Naive B cell (primary cell): ENCODE measurements around the gene C22orf23. TPM values are rescaled to one million over a fixed set of nuclear protein-coding genes. Genes with fewer than 3 reads are reported as not detected.

Experiments used
- ATAC-seq, 2 donors: fragments of 150-1000 bp; cut with Tn5 transposase; 2 replicates each; pipeline ENCODE4 v1.10.0; 2021; ENCODE audit warnings: low read depth in 2 of 2, mild to moderate bottlenecking in 2 of 2, moderate library complexity in 2 of 2
- DNase-seq: peaks from one replicate; pipeline ENCODE4 v3.0.0; 2022
- H3K27ac Mint-ChIP-seq, 6 donors: one replicate each; pipeline ENCODE4 v1.8.0; 2020 to 2022; ENCODE audit warnings: mild to moderate bottlenecking in 6 of 6, mixed read lengths in 6 of 6, moderate library complexity in 5 of 6, inconsistent platforms in 2 of 6
- H3K27me3 Mint-ChIP-seq, 3 donors: one replicate each; pipeline ENCODE4 v1.8.0; 2021 to 2022; ENCODE audit warnings: mixed read lengths in 3 of 3, mild to moderate bottlenecking in 1 of 3
- H3K36me3 Mint-ChIP-seq, 2 donors: one replicate each; pipeline ENCODE4 v1.8.0; 2020 to 2022; ENCODE audit warnings: mixed read lengths in 2 of 2, inconsistent platforms in 1 of 2, mild to moderate bottlenecking in 1 of 2
- H3K4me1 Mint-ChIP-seq, 3 donors: one replicate each; pipeline ENCODE4 v1.8.0; 2020 to 2022; ENCODE audit warnings: mixed read lengths in 3 of 3, inconsistent platforms in 1 of 3, mild to moderate bottlenecking in 1 of 3, moderate library complexity in 1 of 3
- H3K4me3 Mint-ChIP-seq, 8 donors: one replicate each; pipeline ENCODE4 v1.8.0; 2020 to 2022; ENCODE audit warnings: mild to moderate bottlenecking in 8 of 8, mixed read lengths in 8 of 8, moderate library complexity in 8 of 8, inconsistent platforms in 2 of 8
- H3K9me3 Mint-ChIP-seq, 7 donors: one replicate each; pipeline ENCODE4 v1.8.0; 2020 to 2022; ENCODE audit warnings: mixed read lengths in 7 of 7, mild to moderate bottlenecking in 5 of 7, inconsistent platforms in 2 of 7, moderate library complexity in 1 of 7
- polyA plus RNA-seq, 6 donors: library from polyadenylated mRNA; unstranded; fragments of 300-500 nt; fragmentation: Illumina TruSeq; gene quantifications; one replicate each; pipeline ENCODE4 v1.2.3, GENCODE V29; 2021; ENCODE audit warnings: low read depth in 6 of 6

C22orf23 gene
- not detected for polyA plus RNA-seq

DNA sequence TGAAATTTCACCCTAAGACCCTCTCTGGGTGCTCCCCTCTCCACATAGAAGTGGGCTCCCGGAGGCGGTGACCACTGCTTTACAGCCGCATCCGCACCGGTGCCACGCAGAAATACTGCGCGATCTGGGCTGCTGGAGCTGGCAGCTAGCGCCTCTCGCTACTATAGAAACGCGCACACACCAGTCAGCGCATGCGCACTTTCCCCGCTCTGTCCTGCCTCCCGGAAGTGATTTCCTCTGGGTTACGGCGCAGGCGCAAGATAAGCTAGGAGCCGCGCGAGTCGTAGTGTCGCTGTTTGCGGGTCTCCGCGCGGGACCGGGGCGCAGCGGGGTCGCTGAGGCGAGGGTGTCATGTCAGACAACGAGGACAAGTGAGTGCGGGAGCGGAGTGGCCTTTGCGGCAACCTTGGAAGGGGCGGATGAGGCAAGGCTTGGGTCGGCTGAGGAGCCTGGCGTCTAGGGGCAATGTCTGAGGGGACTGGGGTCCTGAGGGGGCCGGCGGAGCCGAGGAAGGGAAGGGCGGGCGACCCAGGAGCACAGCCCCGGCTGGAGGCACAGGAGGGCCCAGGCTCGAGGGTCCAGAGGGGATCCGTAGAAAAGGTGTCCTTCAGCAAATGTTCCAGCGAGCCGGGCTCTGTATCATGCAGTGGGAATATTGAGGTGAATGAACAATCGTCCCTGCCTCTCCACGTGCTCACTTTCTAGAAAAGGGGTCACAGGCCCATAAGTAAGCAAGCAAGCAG is at the start of gene C22orf23, which contains the start of gene POLR2F:
TSS of gene C22orf23 (minus strand) at position 165 of the 743 bp plus-strand sequence. CDS start 452 bp downstream, outside the sequence.
TSS of gene POLR2F (plus strand) at position 263 of the 743 bp plus-strand sequence. CDS start at position 352, 89 bp downstream.
- H3K27me3 Mint-ChIP-seq: peaks cover 4 to 12% (median 11%) of the 10 kb centered on the region in 3 donors
- peaks cover 16 to 27% of the 10 kb centered on the region in 2 donors for H3K36me3 Mint-ChIP-seq
- H3K9me3 Mint-ChIP-seq: no peaks in the 10 kb centered on the region
- peaks cover 31 to 45% (median 43%) of the 10 kb centered on the region in 3 donors for H3K4me1 Mint-ChIP-seq
- DNase-seq (peak; percentile 93), ATAC-seq (peak; percentile 96 to 97)
- peak within 1 kb of the TSS; percentile 89 to 100 (median 100) for H3K4me3 Mint-ChIP-seq
- H3K27ac Mint-ChIP-seq: peak within 1 kb of the TSS; percentile 93 to 100 (median 98)

DNA sequence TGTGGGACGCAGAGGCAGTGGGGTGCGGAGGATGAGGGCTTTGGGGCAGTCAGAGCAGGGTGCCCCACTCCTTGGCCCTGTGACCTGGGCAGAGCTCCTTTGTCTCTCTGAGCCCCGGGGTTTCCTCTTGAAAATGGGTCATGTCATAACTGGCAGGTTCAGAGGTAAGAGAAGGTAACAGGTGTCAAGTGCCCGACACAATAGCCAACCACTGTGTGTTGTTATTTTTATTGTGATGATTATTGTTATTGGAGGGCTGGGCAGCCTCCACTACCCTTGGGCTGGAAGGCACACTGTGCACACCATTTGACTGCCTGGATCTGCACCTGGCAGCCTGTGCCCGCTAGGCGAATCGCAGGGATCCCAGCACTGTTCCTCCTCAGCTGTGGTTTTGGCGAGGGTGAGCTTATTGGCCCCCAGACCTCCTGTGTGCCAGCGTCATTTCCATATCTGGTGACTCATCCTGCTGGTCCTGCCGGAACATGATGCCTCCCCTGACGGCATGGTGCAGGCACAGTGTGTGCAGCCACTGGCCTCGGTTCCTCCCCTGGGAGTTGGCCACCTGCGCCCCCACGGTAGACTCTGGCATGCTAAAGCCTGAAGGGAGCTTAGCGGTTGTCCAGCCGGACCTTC is 46.4 kb upstream of the C22orf23 start:
- ATAC-seq: peak; percentile 22 to 48
- Mint-ChIP-seq H3K4me3 (no peak overlapping the region), H3K4me1 (peaks cover 29 to 34% (median 32%) of the 10 kb centered on the region in 3 donors), H3K27me3 (no peaks in the 10 kb centered on the region), H3K27ac (peak overlapping the region in 1 of 6 donors; percentile 53), H3K36me3 (no peaks in the 10 kb centered on the region), H3K9me3 (no peaks in the 10 kb centered on the region)
- no peak for DNase-seq

DNA sequence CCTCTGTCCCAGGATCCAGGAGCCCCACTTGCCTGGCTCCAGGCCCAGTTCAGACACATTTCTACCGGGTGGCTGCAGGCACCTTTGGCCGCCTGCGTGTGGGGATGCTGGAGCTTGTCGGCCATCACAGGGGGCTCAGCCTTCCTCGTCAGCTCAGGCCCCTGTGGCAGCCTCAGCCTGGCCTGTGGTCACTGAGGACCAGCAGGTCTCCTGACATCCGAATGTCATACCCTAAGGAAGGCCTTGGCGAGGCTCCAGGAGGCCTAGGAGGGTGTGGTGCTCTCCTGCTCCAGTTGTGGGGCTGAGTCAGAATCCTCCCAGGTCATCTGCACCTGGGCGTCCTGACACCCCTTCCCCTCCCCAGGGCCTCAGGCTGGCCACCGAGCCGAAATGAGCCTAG is 45.8 kb upstream of the C22orf23 start:
- DNase-seq (no peak), ATAC-seq (no peak)
- Mint-ChIP-seq H3K27me3 (no peaks in the 10 kb centered on the region), H3K4me1 (peaks cover 29 to 35% (median 32%) of the 10 kb centered on the region in 3 donors), H3K36me3 (no peaks in the 10 kb centered on the region), H3K27ac (peak overlapping the region in 1 of 6 donors; percentile 43), H3K9me3 (no peaks in the 10 kb centered on the region), H3K4me3 (no peak overlapping the region)

DNA sequence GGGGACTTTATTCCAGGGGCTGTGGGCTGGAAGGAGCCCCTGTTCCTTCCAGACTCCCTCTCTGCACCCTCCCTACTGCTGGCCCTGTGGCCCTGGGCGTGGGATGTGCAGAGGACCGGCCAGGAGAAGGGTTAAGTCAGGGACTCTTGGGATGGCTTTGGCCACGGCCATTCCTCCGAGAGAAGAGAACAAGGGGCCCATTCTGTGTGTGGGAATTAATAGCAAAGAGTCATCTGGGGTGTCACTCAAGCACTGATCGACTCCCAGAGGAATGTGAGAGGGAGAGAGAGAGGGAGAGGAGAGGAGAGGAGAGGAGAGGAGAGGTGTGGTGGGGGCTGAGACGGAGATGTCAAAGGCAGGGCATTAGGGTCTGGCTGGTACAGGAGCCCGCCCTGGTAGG is 45.1 kb upstream of the C22orf23 start:
- H3K36me3 Mint-ChIP-seq: no peaks in the 10 kb centered on the region
- H3K27ac Mint-ChIP-seq: peak overlapping the region in 2 of 6 donors; percentile 62 to 81
- no peak overlapping the region for H3K4me3 Mint-ChIP-seq
- H3K27me3 Mint-ChIP-seq: no peaks in the 10 kb centered on the region
- H3K4me1 Mint-ChIP-seq: peaks cover 29 to 35% (median 32%) of the 10 kb centered on the region in 3 donors
- no peak for ATAC-seq
- no peak for DNase-seq
- H3K9me3 Mint-ChIP-seq: no peaks in the 10 kb centered on the region

DNA sequence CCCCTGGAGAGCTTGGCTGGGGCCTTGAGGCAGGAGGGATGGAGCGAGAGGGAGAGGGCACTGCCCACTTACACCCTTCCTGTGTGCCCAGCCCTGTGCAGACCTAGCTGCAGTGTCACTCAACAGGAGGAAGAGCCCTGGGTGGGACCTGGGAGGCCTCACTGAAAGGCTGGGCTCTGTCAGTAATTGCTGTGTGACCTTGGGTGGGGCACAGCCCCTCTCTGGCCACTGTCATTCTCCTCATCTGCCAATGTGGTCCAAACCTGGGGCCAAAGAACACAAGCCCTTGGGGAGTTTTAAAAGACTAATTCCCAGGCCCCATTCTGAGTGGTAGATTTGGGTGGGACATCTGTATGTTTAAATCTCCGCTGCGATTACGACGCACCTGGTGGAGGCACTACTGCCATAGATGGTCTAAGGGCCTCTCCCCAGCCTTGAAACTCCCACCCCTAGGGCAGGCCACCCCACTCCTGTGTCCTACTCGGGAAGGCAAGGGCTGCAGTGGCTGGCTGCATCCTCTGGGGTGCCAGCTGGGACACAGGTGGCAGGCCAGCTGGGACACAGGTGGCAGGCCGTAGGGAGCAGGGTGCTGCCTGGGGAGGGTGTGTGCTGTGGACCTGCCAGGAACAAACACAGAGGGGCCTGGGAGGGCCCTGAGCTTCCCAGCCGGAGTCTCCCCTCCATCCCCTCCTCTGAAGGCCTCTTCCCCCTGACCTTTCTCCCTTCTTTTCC is 43.3 kb upstream of the C22orf23 start:
- ATAC-seq (peak in 1 of 2 donors; percentile 13), DNase-seq (no peak)
- Mint-ChIP-seq H3K27me3 (no peaks in the 10 kb centered on the region), H3K36me3 (no peaks in the 10 kb centered on the region), H3K4me3 (peak overlapping the region in 7 of 8 donors; percentile 19 to 67 (median 41)), H3K9me3 (no peaks in the 10 kb centered on the region), H3K4me1 (peaks cover 29 to 36% (median 32%) of the 10 kb centered on the region in 3 donors), H3K27ac (peak overlapping the region; percentile 32 to 86 (median 73))

DNA sequence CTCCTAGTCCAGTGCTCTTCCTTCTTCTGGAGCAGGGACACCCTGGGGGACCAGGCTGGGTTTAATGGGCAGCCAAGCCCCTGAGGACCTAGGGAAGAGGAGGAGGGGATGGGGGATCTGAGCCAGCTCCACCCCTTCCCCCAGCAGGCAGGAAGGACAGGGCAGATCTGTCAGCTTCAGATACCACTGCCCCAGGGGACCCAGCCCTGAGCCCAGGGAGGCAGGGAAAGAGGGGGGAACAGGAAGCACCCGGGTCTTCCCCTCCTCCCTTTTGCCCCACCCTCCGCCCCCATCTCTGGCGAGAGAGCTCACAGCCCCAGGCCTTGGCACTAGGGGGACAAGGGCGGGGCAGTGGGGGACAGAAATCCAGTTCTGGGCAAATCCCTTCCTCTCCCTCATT is 42.7 kb upstream of the C22orf23 start:
- no peaks in the 10 kb centered on the region for H3K9me3 Mint-ChIP-seq
- H3K27me3 Mint-ChIP-seq: no peaks in the 10 kb centered on the region
- DNase-seq: peak; percentile 16
- peaks cover 29 to 36% (median 32%) of the 10 kb centered on the region in 3 donors for H3K4me1 Mint-ChIP-seq
- H3K4me3 Mint-ChIP-seq: peak overlapping the region in 7 of 8 donors; percentile 22 to 72 (median 53)
- no peaks in the 10 kb centered on the region for H3K36me3 Mint-ChIP-seq
- peak; percentile 63 to 78 for ATAC-seq
- H3K27ac Mint-ChIP-seq: peak overlapping the region in 5 of 6 donors; percentile 79 to 94 (median 84)

DNA sequence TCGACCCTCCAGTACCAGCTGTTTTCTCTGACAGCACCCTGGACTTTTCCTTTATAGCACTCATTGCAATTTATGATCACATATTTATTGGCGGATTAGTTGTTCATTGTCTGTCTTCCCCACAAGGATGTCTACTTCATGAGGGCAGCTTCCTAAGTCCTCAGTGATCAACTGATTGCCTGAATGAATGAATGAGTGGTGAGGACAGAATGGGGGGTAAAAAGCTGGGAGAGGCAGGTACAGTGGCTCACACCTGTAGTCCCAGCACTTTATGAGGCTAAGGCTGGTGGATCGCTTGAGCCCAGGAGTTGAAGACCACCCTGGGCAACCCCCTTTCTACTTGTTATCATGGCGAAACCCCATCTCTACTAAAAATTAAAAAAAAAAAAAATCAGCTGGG is 42.1 kb upstream of the C22orf23 start:
- H3K9me3 Mint-ChIP-seq: no peaks in the 10 kb centered on the region
- H3K4me1 Mint-ChIP-seq: peaks cover 29 to 32% (median 32%) of the 10 kb centered on the region in 3 donors
- ATAC-seq (no peak), DNase-seq (no peak)
- no peaks in the 10 kb centered on the region for H3K36me3 Mint-ChIP-seq
- peak overlapping the region in 5 of 8 donors; percentile 53 to 72 (median 55) for H3K4me3 Mint-ChIP-seq
- H3K27me3 Mint-ChIP-seq: no peaks in the 10 kb centered on the region
- H3K27ac Mint-ChIP-seq: peak overlapping the region in 5 of 6 donors; percentile 79 to 94 (median 84)

DNA sequence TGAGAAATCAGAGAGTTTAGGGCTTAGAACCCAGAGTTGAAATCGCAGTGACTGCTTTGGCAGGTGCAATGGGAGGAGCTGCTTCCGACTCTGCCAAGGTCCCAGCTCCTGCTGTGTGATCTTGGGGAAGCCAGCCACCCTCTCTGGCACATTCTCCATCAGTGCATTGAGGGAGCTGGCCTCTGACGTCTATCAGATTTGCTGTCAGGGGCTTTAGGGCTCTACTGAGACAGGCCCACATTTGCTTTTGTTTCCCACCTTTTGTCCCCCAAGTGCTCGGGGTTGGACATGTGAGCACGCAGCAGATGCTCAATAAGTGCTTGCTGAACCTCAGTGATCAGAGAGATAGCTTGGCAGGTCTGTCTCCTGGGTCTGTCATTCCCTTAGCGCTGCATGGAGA is 41.6 kb upstream of the C22orf23 start:
- peaks cover 28 to 32% (median 29%) of the 10 kb centered on the region in 3 donors for H3K4me1 Mint-ChIP-seq
- H3K27ac Mint-ChIP-seq: peak overlapping the region in 4 of 6 donors; percentile 52 to 94 (median 81)
- H3K4me3 Mint-ChIP-seq: peak overlapping the region in 3 of 8 donors; percentile 53 to 60 (median 55)
- ATAC-seq: no peak
- DNase-seq: no peak
- H3K9me3 Mint-ChIP-seq: no peaks in the 10 kb centered on the region
- H3K27me3 Mint-ChIP-seq: no peaks in the 10 kb centered on the region
- H3K36me3 Mint-ChIP-seq: no peaks in the 10 kb centered on the region

DNA sequence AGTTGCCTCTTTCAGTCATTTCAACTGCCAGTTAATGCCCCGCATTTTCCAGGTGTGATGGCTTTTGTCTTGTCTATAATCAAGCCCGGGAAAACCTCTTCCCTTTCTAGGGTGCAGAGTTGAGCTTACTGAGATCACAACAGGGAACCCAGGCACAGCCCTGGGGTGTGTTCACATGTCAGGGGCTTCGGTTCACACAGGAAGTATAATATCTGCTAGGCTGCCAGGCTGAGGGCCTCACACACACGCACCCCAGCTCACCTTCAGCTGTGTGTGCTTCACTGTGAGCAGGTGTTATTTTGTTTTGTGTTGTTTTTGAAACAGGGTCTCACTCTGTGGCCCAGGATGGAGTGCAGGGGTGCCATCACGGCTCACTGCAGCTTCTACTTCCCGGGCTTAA is 40.6 kb upstream of the C22orf23 start:
- DNase-seq (no peak), ATAC-seq (peak; percentile 31 to 58)
- H3K27me3 Mint-ChIP-seq: no peaks in the 10 kb centered on the region
- no peaks in the 10 kb centered on the region for H3K36me3 Mint-ChIP-seq
- H3K4me1 Mint-ChIP-seq: peaks cover 27 to 32% (median 29%) of the 10 kb centered on the region in 3 donors
- H3K9me3 Mint-ChIP-seq: no peaks in the 10 kb centered on the region
- peak overlapping the region in 2 of 6 donors; percentile 72 to 89 for H3K27ac Mint-ChIP-seq
- H3K4me3 Mint-ChIP-seq: peak overlapping the region in 1 of 8 donors; percentile 1

DNA sequence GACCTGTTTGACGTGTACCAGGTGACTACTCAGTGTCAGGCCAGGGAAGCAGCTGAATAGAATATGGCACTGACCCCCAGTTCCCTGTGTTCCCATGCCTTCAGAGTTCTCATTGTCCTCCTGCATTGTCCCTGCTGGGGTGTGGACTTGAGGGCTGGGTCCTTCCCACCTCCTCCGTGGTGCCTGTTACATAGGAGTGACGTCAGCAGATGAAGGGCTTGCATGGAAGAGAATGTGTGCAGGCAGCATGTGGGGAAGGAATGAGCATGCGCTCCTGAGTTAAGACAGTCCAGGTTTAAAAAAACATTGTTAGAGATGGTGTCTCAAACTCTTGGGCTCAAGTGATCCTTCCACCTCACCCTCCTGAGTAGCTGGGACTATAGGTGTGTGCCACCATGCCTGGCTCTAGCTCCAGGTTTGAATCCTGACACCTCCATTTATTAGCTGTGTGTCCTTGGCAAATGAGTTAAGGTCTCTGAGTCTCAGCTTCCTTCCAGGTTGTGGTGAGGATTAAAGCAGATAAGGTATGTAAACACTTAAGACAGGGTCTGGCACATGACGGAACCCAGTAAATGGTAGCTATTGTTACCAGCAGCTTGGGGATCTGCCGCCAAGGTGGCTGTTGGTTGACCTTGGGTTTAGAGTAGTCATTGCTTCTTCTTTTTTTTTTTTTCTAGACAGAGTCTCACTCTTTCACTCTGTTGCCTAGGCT is 38.5 kb upstream of the C22orf23 start:
- H3K4me1 Mint-ChIP-seq: peaks cover 16 to 23% (median 20%) of the 10 kb centered on the region in 3 donors
- no peak for DNase-seq
- no peaks in the 10 kb centered on the region for H3K36me3 Mint-ChIP-seq
- no peak for ATAC-seq
- H3K27me3 Mint-ChIP-seq: no peaks in the 10 kb centered on the region
- no peak overlapping the region for H3K27ac Mint-ChIP-seq
- H3K9me3 Mint-ChIP-seq: no peaks in the 10 kb centered on the region
- H3K4me3 Mint-ChIP-seq: no peak overlapping the region

DNA sequence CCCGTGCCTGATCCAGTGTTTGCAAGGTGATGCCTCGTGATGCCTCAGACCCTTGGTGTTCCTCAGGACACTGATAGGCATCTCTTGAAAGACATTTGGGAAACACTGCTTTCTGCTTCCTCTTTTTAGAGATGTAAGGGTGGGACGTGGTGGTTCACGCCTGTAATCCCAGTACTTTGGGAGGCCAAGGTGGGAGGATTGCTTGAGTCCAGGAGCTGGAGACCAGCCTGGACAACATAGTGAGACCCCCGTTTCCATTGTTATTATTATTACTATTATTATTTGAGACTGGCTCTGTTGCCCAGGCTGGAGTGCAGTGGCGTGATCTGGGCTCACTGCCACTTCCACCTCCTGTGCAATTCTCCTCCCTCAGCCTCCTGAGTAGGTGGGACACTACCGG is 37.5 kb upstream of the C22orf23 start:
- H3K27me3 Mint-ChIP-seq: no peaks in the 10 kb centered on the region

DNA sequence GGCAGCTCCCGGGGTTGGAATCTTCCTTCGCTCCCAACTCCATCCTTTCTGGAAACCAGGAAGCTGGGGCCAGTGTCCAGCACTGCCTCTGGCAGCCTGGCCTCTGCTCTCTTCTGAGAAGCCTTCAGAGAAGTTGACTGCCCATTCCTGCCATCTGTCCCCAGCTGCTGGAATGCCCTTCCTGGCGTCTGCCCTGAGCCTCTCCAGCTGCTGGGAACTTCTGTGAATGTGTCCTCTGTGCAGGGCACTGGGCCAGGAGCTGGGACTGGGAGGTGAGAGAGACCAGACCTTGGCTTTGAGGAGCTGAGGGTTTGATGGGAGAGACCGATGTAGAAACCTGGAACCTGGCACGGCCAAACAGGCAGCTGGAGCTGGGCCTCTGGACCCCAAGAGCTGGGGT is 36.9 kb upstream of the C22orf23 start:
- Mint-ChIP-seq H3K4me3 (no peak overlapping the region), H3K4me1 (peaks cover 1 to 8% (median 4%) of the 10 kb centered on the region in 3 donors), H3K9me3 (no peaks in the 10 kb centered on the region), H3K27ac (peak overlapping the region in 1 of 6 donors; percentile 73), H3K36me3 (no peaks in the 10 kb centered on the region), H3K27me3 (no peaks in the 10 kb centered on the region)
- no peak for DNase-seq
- no peak for ATAC-seq

More for the DNA sequence above, 37.5 kb upstream of the C22orf23 start:
- H3K27ac Mint-ChIP-seq: no peak overlapping the region
- no peaks in the 10 kb centered on the region for H3K9me3 Mint-ChIP-seq
- H3K36me3 Mint-ChIP-seq: no peaks in the 10 kb centered on the region
- H3K4me1 Mint-ChIP-seq: peaks cover 7 to 13% (median 10%) of the 10 kb centered on the region in 3 donors
- no peak for ATAC-seq
- DNase-seq: no peak
- no peak overlapping the region for H3K4me3 Mint-ChIP-seq
